A549 (cell line): ENCODE measurements around the gene KLC3. TPM values are rescaled to one million over a fixed set of nuclear protein-coding genes. Genes with fewer than 3 reads are reported as not detected.

ENCODE experiments used
- ATAC-seq, 2 experiments: fragments of 200-7000 bp in 1 of 2; fragments of >200 bp in 1 of 2; cut with Nextera tagmentation in 1 of 2; cut with Tn5 transposase in 1 of 2; 3 replicates each; pipeline versions ENCODE4 v1.8.0 to v1.9.1; 2018 to 2020; ENCODE audit warnings: mild to moderate bottlenecking in 1 of 2, moderate library complexity in 1 of 2
- CTCF ChIA-PET: fragments of 300-600 bp; sonication (Branson Sonifier 250); formaldehyde crosslinking; extraction: SDS; loops from one replicate; lab custom pipeline; 2021; ENCODE audit warnings: antibody characterized with exemption, inconsistent platforms; lab: Yijun Ruan, JAX
- POLR2A ChIA-PET: fragments of 350-600 bp; formaldehyde crosslinking; extraction: SDS; loops from one replicate; lab custom pipeline; 2021; ENCODE audit warnings: antibody characterized with exemption, inconsistent platforms; lab: Yijun Ruan, JAX
- DNase-seq, 2 experiments: peaks; one replicate each; pipeline versions ENCODE4 v3.0.0 to v3.0.0-alpha.2; 2011 to 2016; ENCODE audit warnings: low read depth in 1 of 2, low spot score in 1 of 2
- FAIRE-seq: peaks from 2 replicates; lab custom pipeline; 2011; peaks lifted over from hg19 to GRCh38; lab: Jason Lieb, UNC
- H3K27ac ChIP-seq, 2 experiments: fragments of >200 bp; sonication (Bioruptor Twin); formaldehyde crosslinking; 3 replicates each; pipeline ENCODE4 v1.5.1; 2016 to 2017
- H3K4me1 ChIP-seq: fragments of >200 bp; sonication (Bioruptor Twin); formaldehyde crosslinking; 3 replicates; pipeline ENCODE4 v1.6.1; 2016
- H3K4me2 ChIP-seq: fragments of >200 bp; sonication (Bioruptor Twin); formaldehyde crosslinking; 3 replicates; pipeline ENCODE4 v1.6.1; 2016
- H3K4me3 ChIP-seq: fragments of >200 bp; sonication (Bioruptor Twin); formaldehyde crosslinking; 3 replicates; pipeline ENCODE4 v1.5.1; 2016
- H3K9me3 ChIP-seq: fragments of >200 bp; sonication (Bioruptor Twin); formaldehyde crosslinking; 3 replicates; pipeline ENCODE4 v1.6.1; 2016
- BCL3 ChIP-seq: fragments of >200 bp; sonication (Bioruptor Twin); formaldehyde crosslinking; IDR thresholded peaks from 3 replicates; pipeline ENCODE4 v1.6.1; 2016
- CEBPB ChIP-seq, 2 experiments: fragments of >200 bp in 1 of 2; sonication (Bioruptor Twin) in 1 of 2; formaldehyde crosslinking in 1 of 2; IDR thresholded peaks; 2 replicates each; pipeline ENCODE4 v1.6.1; 2012 to 2016
- EHMT2 ChIP-seq: fragments of 200-600 bp; sonication (generic); IDR thresholded peaks from 2 replicates; pipeline ENCODE4 v1.6.1; 2016; ENCODE audit warnings: antibody characterized with exemption, low read depth, mild to moderate bottlenecking, moderate library complexity
- EP300 ChIP-seq, 2 experiments: fragments of >200 bp; sonication (Bioruptor Twin); formaldehyde crosslinking; IDR thresholded peaks; 2 replicates in 1 of 2; 3 replicates in 1 of 2; pipeline ENCODE4 v1.6.1; 2016 to 2017
- HES2 ChIP-seq: fragments of >200 bp; sonication (Bioruptor Twin); formaldehyde crosslinking; IDR thresholded peaks from 2 replicates; pipeline ENCODE4 v1.6.1; 2016
- HEYL ChIP-seq: fragments of 250-450 bp; sonication (Bioruptor Pico); IDR thresholded peaks from 2 replicates; pipeline ENCODE4 v1.8.0; 2021; ENCODE audit warnings: mild to moderate bottlenecking, moderate library complexity
- HOXA7 ChIP-seq: fragments of 250-450 bp; sonication (Bioruptor Pico); IDR thresholded peaks from 2 replicates; pipeline ENCODE4 v1.5.0; 2020; ENCODE audit warnings: mild to moderate bottlenecking, moderate library complexity
- JUNB ChIP-seq: fragments of >200 bp; sonication (Bioruptor Twin); formaldehyde crosslinking; IDR thresholded peaks from 2 replicates; pipeline ENCODE4 v1.6.1; 2016
- KDM1A ChIP-seq: fragments of 200-600 bp; sonication (generic); IDR thresholded peaks from 2 replicates; pipeline ENCODE4 v1.6.1; 2016; ENCODE audit warnings: low read depth, mild to moderate bottlenecking
- MAFK ChIP-seq: fragments of 450-650 bp; IDR thresholded peaks from 2 replicates; pipeline ENCODE4 v1.6.1; 2014; ENCODE audit not compliant: partially characterized antibody
- NR3C1 ChIP-seq: fragments of >200 bp; sonication (Bioruptor Twin); formaldehyde crosslinking; IDR thresholded peaks from 3 replicates; pipeline ENCODE4 v1.6.1; 2017
- PHF8 ChIP-seq: fragments of 200-600 bp; sonication (generic); IDR thresholded peaks from 2 replicates; pipeline ENCODE4 v1.6.1; 2016; ENCODE audit warnings: low read depth, mild to moderate bottlenecking, antibody characterized with exemption, moderate library complexity, borderline replicate concordance
- TFCP2L1 ChIP-seq: fragments of 250-450 bp; sonication (Bioruptor Pico); IDR thresholded peaks from 2 replicates; pipeline ENCODE4 v1.5.0; 2021; ENCODE audit warnings: mild to moderate bottlenecking
- ZC3H11A ChIP-seq: fragments of 450-650 bp; IDR thresholded peaks from 2 replicates; pipeline ENCODE4 v1.6.1; 2014; ENCODE audit warnings: antibody characterized with exemption, mild to moderate bottlenecking
- WGBS: methylation state at CpG from one replicate; pipeline ENCODE4 v1.1.6; 2017; ENCODE audit errors: missing lambda C conversion rate; 5-methylcytosine and 5-hydroxymethylcytosine counted together
- polyA plus RNA-seq, 4 experiments: library from polyadenylated mRNA; depleted of rRNA in 3 of 4; stranded (reverse); fragments of >200 nt; fragmentation: RNase III in 1 of 4; extraction: RNeasy Plus Mini Kit Qiagen cat#74134 plus additional on column Dnase treatment in 1 of 4; gene quantifications; 2 replicates in 3 of 4; 3 replicates in 1 of 4; pipeline ENCODE4 v1.2.3, GENCODE V29; 2011 to 2017
- TF ChIP-seq, protein P1 (sequence below): IDR thresholded peaks from 2 replicates; pipeline ENCODE4 v1.6.1; 2012
- TF ChIP-seq, protein P2 (sequence below): IDR thresholded peaks from 2 replicates; pipeline ENCODE4 v1.6.1; 2012; ENCODE audit warnings: low read depth, borderline replicate concordance

KLC3 gene
- polyA plus RNA-seq, 2 of the 4 experiments (the other 2 are of a cell fraction): 0.26 to 0.49 TPM

DNA sequence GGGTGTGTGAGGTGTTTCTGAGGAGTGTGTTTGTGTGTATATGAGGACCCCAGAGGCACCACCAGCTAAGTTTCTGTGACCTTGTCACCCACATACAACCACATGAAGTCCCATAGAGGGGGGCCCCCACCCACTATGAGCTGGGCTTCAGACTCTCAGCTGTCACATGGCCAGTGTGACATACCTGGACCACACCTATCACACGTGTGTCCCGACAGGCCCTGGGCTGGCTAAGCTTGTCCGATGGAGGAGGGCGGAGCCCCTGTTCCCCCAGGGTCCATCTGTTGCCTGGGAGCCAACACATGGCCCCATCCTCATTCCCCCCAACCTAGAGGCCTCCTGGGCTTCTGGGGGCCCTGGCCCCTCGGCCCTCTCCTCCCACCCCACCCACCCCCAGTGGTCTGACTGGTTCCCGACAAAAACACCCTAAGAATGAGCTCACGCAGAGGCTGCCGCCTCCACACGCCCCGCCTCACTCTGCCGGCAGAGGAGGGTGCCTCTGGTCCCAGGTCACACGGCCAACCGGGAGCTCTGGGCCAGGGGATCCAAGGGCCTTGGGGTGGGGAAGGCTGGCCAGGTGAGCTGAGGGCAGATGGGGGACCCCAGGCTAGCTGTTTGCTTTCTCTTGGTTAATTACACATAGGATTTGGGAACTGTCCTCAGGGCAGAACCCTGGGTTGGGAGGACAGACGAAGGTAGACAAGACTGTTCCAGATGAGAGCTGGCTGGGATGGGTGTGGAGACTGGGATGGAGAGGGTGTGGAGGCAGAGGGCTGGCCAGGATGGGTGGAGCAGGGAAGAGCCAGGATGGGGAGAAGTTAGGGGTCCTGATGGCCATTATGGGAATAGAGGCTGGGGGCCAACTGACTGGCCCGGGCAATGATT is 4.3 kb downstream of the KLC3 start:
- no peaks in the 10 kb centered on the region for H3K9me3 ChIP-seq
- no peak overlapping the region for H3K27ac ChIP-seq
- 73% methylated on average over 3 of the region's 15 CpGs for WGBS
- DNase-seq: no peak
- POLR2A ChIA-PET: no interaction called here
- CTCF ChIA-PET: interaction anchor here (1.2 to 1.8 kb wide), 3 partner anchors 57 to 139 kb away, joined by 3 to 6 read pairs (median 4); no protein-coding TSS in a partner anchor
- FAIRE-seq: no peak
- no peak overlapping the region for H3K4me3 ChIP-seq
- peak in 1 of 2 experiments; percentile 13; a peak in 2 of 6 replicates for ATAC-seq
- H3K4me1 ChIP-seq: peaks cover 3% of the 10 kb centered on the region; the same call in 2 of the 3 replicates
- no peak overlapping the region for H3K4me2 ChIP-seq
- TF ChIP-seq BCL3: no peak
- no peak for TF ChIP-seq HOXA7 (CRISPR knock-in tag)
- no peak for TF ChIP-seq NR3C1
- TF ChIP-seq HES2: no peak
- no peak for TF ChIP-seq CEBPB (IDR thresholded peaks at IDR 0.05)
- TF ChIP-seq EP300 (IDR thresholded peaks at IDR 0.05): no peak
- TF ChIP-seq, protein P1, sequence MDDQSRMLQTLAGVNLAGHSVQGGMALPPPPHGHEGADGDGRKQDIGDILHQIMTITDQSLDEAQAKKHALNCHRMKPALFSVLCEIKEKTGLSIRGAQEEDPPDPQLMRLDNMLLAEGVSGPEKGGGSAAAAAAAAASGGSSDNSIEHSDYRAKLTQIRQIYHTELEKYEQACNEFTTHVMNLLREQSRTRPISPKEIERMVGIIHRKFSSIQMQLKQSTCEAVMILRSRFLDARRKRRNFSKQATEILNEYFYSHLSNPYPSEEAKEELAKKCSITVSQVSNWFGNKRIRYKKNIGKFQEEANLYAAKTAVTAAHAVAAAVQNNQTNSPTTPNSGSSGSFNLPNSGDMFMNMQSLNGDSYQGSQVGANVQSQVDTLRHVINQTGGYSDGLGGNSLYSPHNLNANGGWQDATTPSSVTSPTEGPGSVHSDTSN: no peak
- no peak for TF ChIP-seq ZC3H11A
- TF ChIP-seq HEYL (CRISPR knock-in tag): no peak
- TF ChIP-seq MAFK: no peak
- no peak for TF ChIP-seq PHF8
- TF ChIP-seq, protein P2, sequence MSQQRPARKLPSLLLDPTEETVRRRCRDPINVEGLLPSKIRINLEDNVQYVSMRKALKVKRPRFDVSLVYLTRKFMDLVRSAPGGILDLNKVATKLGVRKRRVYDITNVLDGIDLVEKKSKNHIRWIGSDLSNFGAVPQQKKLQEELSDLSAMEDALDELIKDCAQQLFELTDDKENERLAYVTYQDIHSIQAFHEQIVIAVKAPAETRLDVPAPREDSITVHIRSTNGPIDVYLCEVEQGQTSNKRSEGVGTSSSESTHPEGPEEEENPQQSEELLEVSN: no peak
- no peak for TF ChIP-seq KDM1A

DNA sequence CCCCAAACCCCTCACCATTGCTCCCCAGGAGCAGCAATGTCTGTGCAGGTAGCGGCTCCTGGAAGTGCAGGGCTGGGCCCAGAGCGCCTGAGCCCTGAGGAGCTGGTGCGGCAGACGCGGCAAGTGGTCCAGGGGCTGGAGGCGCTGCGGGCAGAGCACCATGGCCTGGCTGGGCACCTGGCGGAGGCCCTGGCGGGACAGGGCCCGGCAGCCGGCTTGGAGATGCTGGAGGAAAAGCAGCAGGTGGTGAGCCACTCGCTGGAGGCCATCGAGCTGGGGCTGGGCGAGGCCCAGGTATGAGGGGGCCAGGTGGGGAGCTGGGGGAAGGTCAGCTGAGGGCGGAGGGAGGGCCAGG is 4.9 kb downstream of the KLC3 start:
- no peak for DNase-seq
- no peak for FAIRE-seq
- H3K4me2 ChIP-seq: no peak overlapping the region
- H3K9me3 ChIP-seq: no peaks in the 10 kb centered on the region
- CTCF ChIA-PET: interaction anchor here (1.2 to 2.0 kb wide), 4 partner anchors 7 to 140 kb away, joined by 3 to 5 read pairs (median 4); no protein-coding TSS in a partner anchor
- WGBS: 84% methylated on average over 11 of the region's 15 CpGs
- H3K27ac ChIP-seq: no peak overlapping the region
- H3K4me3 ChIP-seq: no peak overlapping the region
- no peaks in the 10 kb centered on the region for H3K4me1 ChIP-seq
- POLR2A ChIA-PET: no interaction called here
- no peak for ATAC-seq
- TF ChIP-seq KDM1A: no peak
- no peak for TF ChIP-seq EHMT2

GRCh38 chr19:45346449-45346848 is 5.9 kb downstream of the KLC3 start:
- no peaks in the 10 kb centered on the region for H3K4me1 ChIP-seq
- CTCF ChIA-PET: interaction anchor here (0.6 to 2.0 kb wide), 3 partner anchors 8 to 86 kb away, joined by 3 to 5 read pairs (median 4); no protein-coding TSS in a partner anchor
- H3K4me2 ChIP-seq: no peak overlapping the region
- WGBS: 48% methylated on average over 2 of the region's 27 CpGs
- no peaks in the 10 kb centered on the region for H3K9me3 ChIP-seq
- no peak overlapping the region for H3K4me3 ChIP-seq
- H3K27ac ChIP-seq: no peak overlapping the region
- no peak for ATAC-seq
- TF ChIP-seq TFCP2L1 (no peak), JUNB (no peak)
- TF ChIP-seq, all 56 proteins: peak for 0
- POLR2A ChIA-PET: no interaction called here
- DNase-seq (no peak), FAIRE-seq (no peak)
